Measurements from ENCODE around the gene ZDHHC3. TPM values are rescaled to one million over a fixed set of nuclear protein-coding genes. Genes with fewer than 3 reads are reported as not detected.

The ZDHHC3 gene
- total and polyA plus RNA-seq, 4 donors: 15.4 to 43.0 (median 24.4) TPM

DNA sequence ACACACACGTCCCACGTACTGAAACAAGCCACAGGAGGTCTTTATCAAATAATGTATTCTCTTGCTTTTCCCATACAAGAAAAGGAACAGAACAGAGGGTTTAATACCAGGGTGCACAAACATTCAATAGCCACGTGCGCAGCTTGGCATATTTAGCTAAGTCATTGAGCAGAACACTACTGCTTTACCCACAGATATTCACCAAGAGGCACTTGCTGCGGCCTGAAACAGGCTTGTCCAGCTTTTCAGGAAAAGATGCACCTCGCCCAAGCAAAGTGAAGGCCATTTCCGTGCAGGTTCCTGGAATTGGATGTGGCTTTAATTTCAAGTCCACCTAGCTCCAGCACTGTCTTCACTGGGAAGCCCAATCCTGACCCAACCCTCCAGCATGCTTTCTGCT is 17.6 kb downstream of the ZDHHC3 start:
- no peak overlapping the region for H3K9ac ChIP-seq (ENCODE audit: low read depth in 1 of 2, low read length in 2 of 2)
- no peak for DNase-seq (ENCODE audit: low spot score)
- no peak overlapping the region for H3K4me3 ChIP-seq (ENCODE audit: low read depth in 1 of 3, low read length in 3 of 3)
- H3K27ac ChIP-seq (ENCODE audit: low read depth in 1 of 2, low read length in 2 of 2): no peak overlapping the region
- no peak for TF ChIP-seq EGR1 (IDR thresholded peaks at IDR 0.05; ENCODE audit: low read depth in 2 of 2)
- no peak for TF ChIP-seq FOXA1 (IDR thresholded peaks at IDR 0.05)
- no peak for TF ChIP-seq HNF4A (conservative IDR thresholded peaks at IDR 0.05)
- no peak for TF ChIP-seq NR2F2 (IDR thresholded peaks at IDR 0.05)
- no peak for TF ChIP-seq HNF4G (IDR thresholded peaks at IDR 0.05)
- no peak for TF ChIP-seq JUND (IDR thresholded peaks at IDR 0.05)
- TF ChIP-seq RXRA (IDR thresholded peaks at IDR 0.05): no peak
- TF ChIP-seq FOXA2 (IDR thresholded peaks at IDR 0.05): no peak
- TF ChIP-seq SP1 (IDR thresholded peaks at IDR 0.05): no peak
- TF ChIP-seq, protein P1, sequence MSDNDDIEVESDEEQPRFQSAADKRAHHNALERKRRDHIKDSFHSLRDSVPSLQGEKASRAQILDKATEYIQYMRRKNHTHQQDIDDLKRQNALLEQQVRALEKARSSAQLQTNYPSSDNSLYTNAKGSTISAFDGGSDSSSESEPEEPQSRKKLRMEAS (IDR thresholded peaks at IDR 0.05): no peak
- TF ChIP-seq, protein P2, sequence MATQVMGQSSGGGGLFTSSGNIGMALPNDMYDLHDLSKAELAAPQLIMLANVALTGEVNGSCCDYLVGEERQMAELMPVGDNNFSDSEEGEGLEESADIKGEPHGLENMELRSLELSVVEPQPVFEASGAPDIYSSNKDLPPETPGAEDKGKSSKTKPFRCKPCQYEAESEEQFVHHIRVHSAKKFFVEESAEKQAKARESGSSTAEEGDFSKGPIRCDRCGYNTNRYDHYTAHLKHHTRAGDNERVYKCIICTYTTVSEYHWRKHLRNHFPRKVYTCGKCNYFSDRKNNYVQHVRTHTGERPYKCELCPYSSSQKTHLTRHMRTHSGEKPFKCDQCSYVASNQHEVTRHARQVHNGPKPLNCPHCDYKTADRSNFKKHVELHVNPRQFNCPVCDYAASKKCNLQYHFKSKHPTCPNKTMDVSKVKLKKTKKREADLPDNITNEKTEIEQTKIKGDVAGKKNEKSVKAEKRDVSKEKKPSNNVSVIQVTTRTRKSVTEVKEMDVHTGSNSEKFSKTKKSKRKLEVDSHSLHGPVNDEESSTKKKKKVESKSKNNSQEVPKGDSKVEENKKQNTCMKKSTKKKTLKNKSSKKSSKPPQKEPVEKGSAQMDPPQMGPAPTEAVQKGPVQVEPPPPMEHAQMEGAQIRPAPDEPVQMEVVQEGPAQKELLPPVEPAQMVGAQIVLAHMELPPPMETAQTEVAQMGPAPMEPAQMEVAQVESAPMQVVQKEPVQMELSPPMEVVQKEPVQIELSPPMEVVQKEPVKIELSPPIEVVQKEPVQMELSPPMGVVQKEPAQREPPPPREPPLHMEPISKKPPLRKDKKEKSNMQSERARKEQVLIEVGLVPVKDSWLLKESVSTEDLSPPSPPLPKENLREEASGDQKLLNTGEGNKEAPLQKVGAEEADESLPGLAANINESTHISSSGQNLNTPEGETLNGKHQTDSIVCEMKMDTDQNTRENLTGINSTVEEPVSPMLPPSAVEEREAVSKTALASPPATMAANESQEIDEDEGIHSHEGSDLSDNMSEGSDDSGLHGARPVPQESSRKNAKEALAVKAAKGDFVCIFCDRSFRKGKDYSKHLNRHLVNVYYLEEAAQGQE (IDR thresholded peaks at IDR 0.05): no peak
- TF ChIP-seq RAD21 (IDR thresholded peaks at IDR 0.05): no peak
- TF ChIP-seq, protein P3, sequence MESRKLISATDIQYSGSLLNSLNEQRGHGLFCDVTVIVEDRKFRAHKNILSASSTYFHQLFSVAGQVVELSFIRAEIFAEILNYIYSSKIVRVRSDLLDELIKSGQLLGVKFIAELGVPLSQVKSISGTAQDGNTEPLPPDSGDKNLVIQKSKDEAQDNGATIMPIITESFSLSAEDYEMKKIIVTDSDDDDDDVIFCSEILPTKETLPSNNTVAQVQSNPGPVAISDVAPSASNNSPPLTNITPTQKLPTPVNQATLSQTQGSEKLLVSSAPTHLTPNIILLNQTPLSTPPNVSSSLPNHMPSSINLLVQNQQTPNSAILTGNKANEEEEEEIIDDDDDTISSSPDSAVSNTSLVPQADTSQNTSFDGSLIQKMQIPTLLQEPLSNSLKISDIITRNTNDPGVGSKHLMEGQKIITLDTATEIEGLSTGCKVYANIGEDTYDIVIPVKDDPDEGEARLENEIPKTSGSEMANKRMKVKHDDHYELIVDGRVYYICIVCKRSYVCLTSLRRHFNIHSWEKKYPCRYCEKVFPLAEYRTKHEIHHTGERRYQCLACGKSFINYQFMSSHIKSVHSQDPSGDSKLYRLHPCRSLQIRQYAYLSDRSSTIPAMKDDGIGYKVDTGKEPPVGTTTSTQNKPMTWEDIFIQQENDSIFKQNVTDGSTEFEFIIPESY (IDR thresholded peaks at IDR 0.05): no peak
- no peak for TF ChIP-seq TAF1 (conservative IDR thresholded peaks at IDR 0.05)
- no peak for TF ChIP-seq YY1 (IDR thresholded peaks at IDR 0.05)
- TF ChIP-seq GABPA (IDR thresholded peaks at IDR 0.05 in 1 of 2, conservative IDR thresholded peaks at IDR 0.05 in 1 of 2): no peak
- TF ChIP-seq, protein P4, sequence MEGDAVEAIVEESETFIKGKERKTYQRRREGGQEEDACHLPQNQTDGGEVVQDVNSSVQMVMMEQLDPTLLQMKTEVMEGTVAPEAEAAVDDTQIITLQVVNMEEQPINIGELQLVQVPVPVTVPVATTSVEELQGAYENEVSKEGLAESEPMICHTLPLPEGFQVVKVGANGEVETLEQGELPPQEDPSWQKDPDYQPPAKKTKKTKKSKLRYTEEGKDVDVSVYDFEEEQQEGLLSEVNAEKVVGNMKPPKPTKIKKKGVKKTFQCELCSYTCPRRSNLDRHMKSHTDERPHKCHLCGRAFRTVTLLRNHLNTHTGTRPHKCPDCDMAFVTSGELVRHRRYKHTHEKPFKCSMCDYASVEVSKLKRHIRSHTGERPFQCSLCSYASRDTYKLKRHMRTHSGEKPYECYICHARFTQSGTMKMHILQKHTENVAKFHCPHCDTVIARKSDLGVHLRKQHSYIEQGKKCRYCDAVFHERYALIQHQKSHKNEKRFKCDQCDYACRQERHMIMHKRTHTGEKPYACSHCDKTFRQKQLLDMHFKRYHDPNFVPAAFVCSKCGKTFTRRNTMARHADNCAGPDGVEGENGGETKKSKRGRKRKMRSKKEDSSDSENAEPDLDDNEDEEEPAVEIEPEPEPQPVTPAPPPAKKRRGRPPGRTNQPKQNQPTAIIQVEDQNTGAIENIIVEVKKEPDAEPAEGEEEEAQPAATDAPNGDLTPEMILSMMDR (IDR thresholded peaks at IDR 0.05; ENCODE audit: low read depth, low read length, missing input control): no peak
- TF ChIP-seq, protein P5, sequence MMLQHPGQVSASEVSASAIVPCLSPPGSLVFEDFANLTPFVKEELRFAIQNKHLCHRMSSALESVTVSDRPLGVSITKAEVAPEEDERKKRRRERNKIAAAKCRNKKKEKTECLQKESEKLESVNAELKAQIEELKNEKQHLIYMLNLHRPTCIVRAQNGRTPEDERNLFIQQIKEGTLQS (IDR thresholded peaks at IDR 0.05): no peak
- H3K4me1 ChIP-seq (ENCODE audit: control insufficient read depth in 4 of 4, insufficient read depth in 4 of 4, low read length in 3 of 4): no peaks in the 10 kb centered on the region
- no peaks in the 10 kb centered on the region for H3K9me3 ChIP-seq (ENCODE audit: control insufficient read depth in 4 of 4, low read length in 3 of 4)
- WGBS: 92% methylated on average over 7 of the region's 7 CpGs
- H3K36me3 ChIP-seq (ENCODE audit: control insufficient read depth in 4 of 4, insufficient read depth in 3 of 4, low read depth in 1 of 4, low read length in 3 of 4): peaks cover 0 to 20% (median 9%) of the 10 kb centered on the region in 4 donors
- H3K27me3 ChIP-seq (ENCODE audit: control insufficient read depth in 4 of 4, insufficient read depth in 4 of 4, low read length in 3 of 4): no peaks in the 10 kb centered on the region

All from liver (tissue), 9 donors.